GM12891 (cell line): ENCODE results near the gene FANK1.

Experiments used
- POLR2A ChIP-seq: IDR thresholded peaks from 2 replicates; pipeline ENCODE4 v1.6.1; 2011; ENCODE audit warnings: low read depth, low read length, control low read depth
- TAF1 ChIP-seq: IDR thresholded peaks from 2 replicates; pipeline ENCODE4 v1.6.1; 2011; ENCODE audit warnings: low read depth, low read length, control low read depth

DNA sequence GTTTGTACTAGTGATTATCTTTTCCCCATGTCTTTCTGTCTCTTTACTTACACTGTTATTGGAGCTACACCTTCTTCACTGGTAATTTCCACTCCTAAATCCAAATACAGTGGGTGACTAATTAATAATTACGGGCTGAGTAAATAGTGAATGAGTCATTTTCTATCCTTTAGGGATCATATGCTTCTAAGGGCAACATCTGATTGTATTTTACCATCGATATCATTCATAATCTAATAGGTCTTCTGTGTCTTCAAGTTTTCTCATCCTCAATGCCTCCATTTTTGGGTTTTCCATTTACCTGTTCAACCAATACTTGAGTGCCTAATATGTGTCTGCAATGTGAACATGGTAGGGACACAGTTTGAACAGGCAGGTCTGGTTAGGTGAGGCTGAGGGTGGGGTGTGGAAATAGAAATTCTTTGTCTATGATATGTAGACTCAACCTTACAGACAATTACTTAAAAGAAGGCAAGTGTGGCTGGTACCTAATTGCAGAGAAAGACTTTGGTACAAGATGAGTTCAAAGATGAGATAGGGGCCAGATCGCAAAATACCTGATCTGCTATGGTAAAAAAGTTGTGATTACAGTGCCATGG lies 9.4 kb upstream of the FANK1 start:
- TF ChIP-seq TAF1 (no peak), POLR2A (no peak)
